CD4-positive, alpha-beta T cell (primary cell): Measurements from ENCODE around the gene TM4SF18. TPM values are rescaled to one million over a fixed set of nuclear protein-coding genes. Genes with fewer than 3 reads are reported as not detected.
"Not testable (repeated sequence)": the region's sequence is repeated elsewhere in the genome, so short reads cannot be mapped to it uniquely, and the experiment has no call there.

Experiments used
- ATAC-seq: fragments of 200-7000 bp; cut with Tn5 transposase; one replicate; pipeline ENCODE4 v1.10.0; 2022; ENCODE audit warnings: mild to moderate bottlenecking; ENCODE audit not compliant: poor library complexity
- CTCF ChIA-PET: fragments of 350-600 bp; sonication (Branson Sonifier 250); formaldehyde crosslinking; loops from one replicate; lab custom pipeline; 2021; ENCODE audit warnings: antibody characterized with exemption, inconsistent platforms; lab: Charles Lee
- POLR2A ChIA-PET: fragments of 350-600 bp; sonication (Branson Sonifier 250); formaldehyde crosslinking; loops from one replicate; lab custom pipeline; 2021; ENCODE audit warnings: antibody characterized with exemption, inconsistent platforms; lab: Charles Lee
- DNase-seq, 14 experiments: peaks; one replicate each; pipeline ENCODE4 v3.0.0-alpha.2; 2013 to 2020; ENCODE audit warnings: mixed read lengths in 2 of 14
- H3K27ac ChIP-seq, 2 donors: one replicate each; pipeline versions ENCODE4 v1.5.1 to v1.7.0; 2013; ENCODE audit warnings: low read length in 2 of 2, low read depth in 1 of 2, mild to moderate bottlenecking in 1 of 2
- H3K27me3 ChIP-seq, 2 experiments: 1 replicate in 1 of 2; 2 replicates in 1 of 2; pipeline versions ENCODE4 v1.6.1 to v1.7.0; 2013; ENCODE audit warnings: low read length in 2 of 2, control low read depth in 1 of 2, mild to moderate bottlenecking in 1 of 2, moderate library complexity in 1 of 2; ENCODE audit not compliant: insufficient read depth in 2 of 2, control insufficient read depth in 1 of 2
- H3K36me3 ChIP-seq: one replicate; pipeline ENCODE4 v1.6.1; 2013; ENCODE audit warnings: low read length, control low read depth; ENCODE audit not compliant: insufficient read depth
- H3K4me1 ChIP-seq: one replicate; pipeline ENCODE4 v1.6.1; 2013; ENCODE audit warnings: low read length, control low read depth; ENCODE audit not compliant: insufficient read depth
- H3K4me3 ChIP-seq: one replicate; pipeline ENCODE4 v1.5.1; 2013; ENCODE audit warnings: mild to moderate bottlenecking, low read length, moderate library complexity
- H3K9me3 ChIP-seq, 2 experiments: 1 replicate in 1 of 2; 2 replicates in 1 of 2; pipeline versions ENCODE4 v1.6.1 to v1.7.0; 2013; ENCODE audit warnings: low read length in 2 of 2, mild to moderate bottlenecking in 2 of 2, control low read depth in 1 of 2, moderate library complexity in 1 of 2; ENCODE audit not compliant: control insufficient read depth in 1 of 2, insufficient read depth in 1 of 2
- H3K27ac Mint-ChIP-seq: one replicate; pipeline ENCODE4 v1.8.0; 2020; ENCODE audit warnings: mixed read lengths
- H3K27me3 Mint-ChIP-seq: one replicate; pipeline ENCODE4 v1.8.0; 2021; ENCODE audit warnings: mixed read lengths
- H3K36me3 Mint-ChIP-seq: one replicate; pipeline ENCODE4 v1.8.0; 2021; ENCODE audit warnings: low read depth, mixed read lengths
- H3K4me1 Mint-ChIP-seq: one replicate; pipeline ENCODE4 v1.8.0; 2021; ENCODE audit warnings: low read depth, mixed read lengths
- H3K4me3 Mint-ChIP-seq: one replicate; pipeline ENCODE4 v1.8.0; 2020; ENCODE audit warnings: mild to moderate bottlenecking, mixed read lengths
- H3K9me3 Mint-ChIP-seq: one replicate; pipeline ENCODE4 v1.8.0; 2020; ENCODE audit warnings: mixed read lengths
- CTCF ChIP-seq: fragments of 200-600 bp; IDR thresholded peaks from one replicate; pipeline ENCODE4 v1.8.0; 2022; ENCODE audit warnings: antibody characterized with exemption, mild to moderate bottlenecking
- intact Hi-C, 2 experiments: fragments of 100-400 bp; cut with DNase I in 1 of 2; cut with micrococcal nuclease in 1 of 2; formaldehyde crosslinking; loops; one replicate each; pipeline versions ENCODE4 v1.15.1 to v1.9.0; 2023 to 2025; cut with DNase I, micrococcal nuclease
- total RNA-seq, 174 experiments: library from RNA in 2 of 174; stranded (reverse) in 2 of 174; gene quantifications; one replicate each; pipeline ENCODE4 v1.2.3 and lab custom pipeline; 2021 to 2026

TM4SF18 gene
- total RNA-seq, 2 experiments from 2014 or later: not detected

GRCh38 chr3:149381173-149382100 lies 48.0 kb upstream of the TM4SF18 start:
- TF ChIP-seq CTCF: no peak

GRCh38 chr3:149380220-149380619 lies 46.8 kb upstream of the TM4SF18 start:
- H3K4me1 ChIP-seq, POLR2A ChIA-PET, H3K27ac ChIP-seq, intact Hi-C loops, H3K4me3 ChIP-seq, H3K27me3 ChIP-seq, ATAC-seq, H3K27ac Mint-ChIP-seq, DNase-seq, H3K4me1 Mint-ChIP-seq, H3K9me3 ChIP-seq, H3K4me3 Mint-ChIP-seq, H3K9me3 Mint-ChIP-seq, H3K36me3 Mint-ChIP-seq, H3K27me3 Mint-ChIP-seq, H3K36me3 ChIP-seq, CTCF ChIA-PET: not testable (repeated sequence)

More at GRCh38 chr3:149381173-149382100, 48.0 kb upstream of the TM4SF18 start:
- Histone ChIP-seq H3K4me1 (no peaks in the 10 kb centered on the region), H3K9me3 (no peaks in the 10 kb centered on the region), H3K36me3 (no peaks in the 10 kb centered on the region), H3K4me3 (no peak overlapping the region), H3K27me3 (peaks cover 4% of the 10 kb centered on the region in 2 experiments), H3K27ac (no peak overlapping the region)
- intact Hi-C loops: no loop called here
- Mint-ChIP-seq H3K27ac (no peak overlapping the region), H3K27me3 (peaks cover 6% of the 10 kb centered on the region), H3K36me3 (no peaks in the 10 kb centered on the region), H3K4me3 (no peak overlapping the region), H3K9me3 (no peaks in the 10 kb centered on the region), H3K4me1 (no peaks in the 10 kb centered on the region)
- DNase-seq (no peak), ATAC-seq (no peak)
- ChIA-PET POLR2A (no interaction called here), CTCF (no interaction called here)

- CTCF ChIA-PET: no interaction called here
- Histone ChIP-seq H3K9me3 (no peaks in the 10 kb centered on the region), H3K36me3 (no peaks in the 10 kb centered on the region), H3K27me3 (peaks cover 4% of the 10 kb centered on the region in 2 experiments), H3K4me1 (no peaks in the 10 kb centered on the region), H3K4me3 (no peak overlapping the region), H3K27ac (no peak overlapping the region)
- TF ChIP-seq CTCF: no peak
- H3K4me3 Mint-ChIP-seq: no peak overlapping the region
- ATAC-seq (no peak), DNase-seq (no peak)
- no peaks in the 10 kb centered on the region for H3K4me1 Mint-ChIP-seq
- intact Hi-C loops: no loop called here
- H3K27me3 Mint-ChIP-seq: peaks cover 6% of the 10 kb centered on the region
- H3K27ac Mint-ChIP-seq: no peak overlapping the region
- no peaks in the 10 kb centered on the region for H3K9me3 Mint-ChIP-seq
- POLR2A ChIA-PET: no interaction called here
- H3K36me3 Mint-ChIP-seq: no peaks in the 10 kb centered on the region
Measured at GRCh38 chr3:149378478-149379309, 45.3 kb upstream of the TM4SF18 start.
